IMR-90 (cell line): Measurements from ENCODE around the gene ESAM. TPM values are rescaled to one million over a fixed set of nuclear protein-coding genes. Genes with fewer than 3 reads are reported as not detected.

Experiments used
- ATAC-seq: fragments of 200-7000 bp; cut with Tn5 transposase; 2 replicates; pipeline ENCODE4 v1.9.1; 2020; ENCODE audit warnings: low read depth, mild to moderate bottlenecking, moderate library complexity
- BruUV-seq: library from RNA; stranded (reverse); fragments of 400-500 nt; replicated peaks from 2 replicates; lab custom pipeline; 2021; lab: Mats Ljungman, UMichigan
- CTCF ChIA-PET: fragments of 300-600 bp; formaldehyde crosslinking; extraction: SDS; loops from one replicate; lab custom pipeline; 2021; ENCODE audit warnings: antibody characterized with exemption; lab: Yijun Ruan, JAX
- POLR2A ChIA-PET: fragments of 300-600 bp; sonication (Branson Sonifier 250); formaldehyde crosslinking; loops from one replicate; lab custom pipeline; 2022; ENCODE audit warnings: antibody characterized with exemption; ENCODE audit not compliant: unreplicated experiment; lab: Charles Lee
- DNase-seq: peaks from one replicate; pipeline ENCODE4 v3.0.0; 2013
- H2AFZ ChIP-seq: replicated peaks from 2 replicates; pipeline ENCODE3; 2013; ENCODE audit warnings: low read length, mild to moderate bottlenecking; ENCODE audit not compliant: poor library complexity
- H2AK5ac ChIP-seq: 2 replicates; pipeline ENCODE4 v1.6.1; 2013; ENCODE audit warnings: low read depth, low read length, inconsistent platforms
- H2AK9ac ChIP-seq: replicated peaks from 2 replicates; pipeline ENCODE3; 2013; ENCODE audit warnings: mild to moderate bottlenecking, low read depth, low read length, moderate library complexity; ENCODE audit not compliant: poor library complexity
- H2BK120ac ChIP-seq: 2 replicates; pipeline ENCODE4 v1.6.1; 2013; ENCODE audit warnings: low read depth, low read length, inconsistent platforms
- H2BK15ac ChIP-seq: 3 replicates; pipeline ENCODE4 v1.6.1; 2013; ENCODE audit warnings: low read depth, low read length, inconsistent platforms
- H2BK20ac ChIP-seq: 2 replicates; pipeline ENCODE4 v1.6.1; 2013; ENCODE audit warnings: low read depth, mild to moderate bottlenecking, inconsistent platforms, low read length, moderate library complexity
- H2BK5ac ChIP-seq: 2 replicates; pipeline ENCODE4 v1.6.1; 2013; ENCODE audit warnings: mild to moderate bottlenecking, low read depth, low read length, inconsistent platforms; ENCODE audit not compliant: poor library complexity, severe bottlenecking
- H3K14ac ChIP-seq: replicated peaks from 2 replicates; pipeline ENCODE4 v1.6.1; 2013; ENCODE audit warnings: low read depth, low read length, inconsistent platforms
- H3K18ac ChIP-seq: 2 replicates; pipeline ENCODE4 v1.6.1; 2013; ENCODE audit warnings: low read depth, low read length, control low read depth
- H3K23ac ChIP-seq: 2 replicates; pipeline ENCODE4 v1.6.1; 2013; ENCODE audit warnings: low read depth, low read length, inconsistent platforms
- H3K27ac ChIP-seq: 2 replicates; pipeline ENCODE4 v1.5.1; 2013; ENCODE audit warnings: mild to moderate bottlenecking, control low read depth, low read length; ENCODE audit not compliant: insufficient read depth
- H3K27me3 ChIP-seq: 2 replicates; pipeline ENCODE4 v1.6.1; 2013; ENCODE audit warnings: low read length; ENCODE audit not compliant: control insufficient read depth, insufficient read depth
- H3K36me3 ChIP-seq: 2 replicates; pipeline ENCODE4 v1.6.1; 2013; ENCODE audit warnings: low read length, mixed read lengths; ENCODE audit not compliant: control insufficient read depth, insufficient read depth
- H3K4ac ChIP-seq: 2 replicates; pipeline ENCODE4 v1.6.1; 2013; ENCODE audit warnings: low read depth, low read length, inconsistent platforms
- H3K4me1 ChIP-seq: 2 replicates; pipeline ENCODE4 v1.6.1; 2013; ENCODE audit warnings: low read length, mixed read lengths; ENCODE audit not compliant: control insufficient read depth, insufficient read depth
- H3K4me2 ChIP-seq: 2 replicates; pipeline ENCODE4 v1.6.1; 2013; ENCODE audit warnings: low read depth, mild to moderate bottlenecking, control low read depth, low read length, moderate library complexity
- H3K4me3 ChIP-seq: 2 replicates; pipeline ENCODE4 v1.5.1; 2013; ENCODE audit warnings: low read depth, mild to moderate bottlenecking, control low read depth, low read length, moderate library complexity; ENCODE audit not compliant: insufficient read depth
- H3K56ac ChIP-seq: 2 replicates; pipeline ENCODE4 v1.6.1; 2013; ENCODE audit warnings: low read length, inconsistent platforms; ENCODE audit not compliant: insufficient read depth; ENCODE audit errors: extremely low read depth
- H3K79me1 ChIP-seq, 2 experiments: 2 replicates each; pipeline ENCODE4 v1.6.1; 2013; ENCODE audit warnings: low read length in 2 of 2, inconsistent platforms in 1 of 2, low read depth in 1 of 2
- H3K9ac ChIP-seq: 2 replicates; pipeline ENCODE4 v1.6.1; 2013; ENCODE audit warnings: low read depth, low read length, control low read depth
- H3K9me1 ChIP-seq: 2 replicates; pipeline ENCODE4 v1.6.1; 2013; ENCODE audit warnings: low read length, inconsistent platforms; ENCODE audit not compliant: insufficient read depth
- H3K9me3 ChIP-seq: 2 replicates; pipeline ENCODE4 v1.6.1; 2013; ENCODE audit warnings: low read length; ENCODE audit not compliant: control insufficient read depth, insufficient read depth
- H4K20me1 ChIP-seq: 2 replicates; pipeline ENCODE4 v1.6.1; 2013; ENCODE audit warnings: low read length, inconsistent platforms; ENCODE audit not compliant: insufficient read depth
- H4K5ac ChIP-seq: 2 replicates; pipeline ENCODE4 v1.6.1; 2013; ENCODE audit warnings: mild to moderate bottlenecking, low read depth, low read length, control low read depth
- H4K8ac ChIP-seq, 2 experiments: 2 replicates each; pipeline ENCODE4 v1.6.1; 2013; ENCODE audit warnings: low read depth in 2 of 2, low read length in 2 of 2, control low read depth in 1 of 2, inconsistent platforms in 1 of 2
- H4K91ac ChIP-seq: 2 replicates; pipeline ENCODE4 v1.6.1; 2013; ENCODE audit warnings: low read depth, low read length, inconsistent platforms; ENCODE audit not compliant: insufficient read depth
- BHLHE40 ChIP-seq: fragments of 150-350 bp; IDR thresholded peaks from 2 replicates; pipeline ENCODE4 v1.6.1; 2016; ENCODE audit warnings: mild to moderate bottlenecking, low read depth, low read length
- CEBPB ChIP-seq: IDR thresholded peaks from 2 replicates; pipeline ENCODE4 v1.6.1; 2012; ENCODE audit warnings: low read depth, low read length, improper control_type of control experiment
- CHD1 ChIP-seq: IDR thresholded peaks from 2 replicates; pipeline ENCODE4 v1.6.1; 2012; ENCODE audit warnings: low read depth, low read length, improper control_type of control experiment
- MAZ ChIP-seq: IDR thresholded peaks from 2 replicates; pipeline ENCODE4 v1.6.1; 2012; ENCODE audit warnings: low read depth, mild to moderate bottlenecking, low read length, improper control_type of control experiment, moderate library complexity, borderline replicate concordance
- NFE2L2 ChIP-seq: fragments of 150-350 bp; IDR thresholded peaks from 2 replicates; pipeline ENCODE4 v1.6.1; 2016; ENCODE audit warnings: low read depth, mild to moderate bottlenecking, low read length
- RAD21 ChIP-seq: IDR thresholded peaks from 2 replicates; pipeline ENCODE4 v1.6.1; 2012; ENCODE audit warnings: low read length, improper control_type of control experiment
- RCOR1 ChIP-seq: IDR thresholded peaks from 2 replicates; pipeline ENCODE4 v1.6.1; 2012; ENCODE audit warnings: mild to moderate bottlenecking, low read length, improper control_type of control experiment; ENCODE audit not compliant: insufficient replicate concordance
- SMC3 ChIP-seq: fragments of 150-350 bp; IDR thresholded peaks from 2 replicates; pipeline ENCODE4 v1.6.1; 2016; ENCODE audit warnings: low read depth, mild to moderate bottlenecking, antibody characterized with exemption, low read length, moderate library complexity
- WGBS, 2 experiments: methylation state at CpG; one replicate each; pipeline versions ENCODE4 v1.1.5 to v1.1.7; 2013; ENCODE audit warnings: missing lambda C conversion rate in 2 of 2; ENCODE audit not compliant: insufficient read length in 1 of 2; ENCODE audit errors: extremely low coverage in 2 of 2; 5-methylcytosine and 5-hydroxymethylcytosine counted together
- dilution Hi-C: fragments of 300-500 bp; cut with HindIII; formaldehyde crosslinking; loops from one replicate; pipeline ENCODE4 v1.14.3; 2018; ENCODE audit warnings: low sequenced_read_pairs; ENCODE audit not compliant: unreplicated experiment
- in situ Hi-C: fragments of 300-500 bp; cut with MboI; formaldehyde crosslinking; loops from 3 replicates; pipeline ENCODE4 v1.14.3; 2019; ENCODE audit warnings: low sequenced_read_pairs, inconsistent platforms, mixed read lengths
- intact Hi-C: fragments of 100-400 bp; cut with micrococcal nuclease; formaldehyde crosslinking; loops from 2 replicates; pipeline ENCODE4 v1.10.0; 2022
- polyA plus RNA-seq, 3 experiments: library from polyadenylated mRNA; depleted of rRNA; stranded (reverse); fragments of >200 nt; gene quantifications; 2 replicates each; pipeline ENCODE4 v1.2.3, GENCODE V29; 2012; ENCODE audit warnings: low replicate concordance in 1 of 3
- total RNA-seq: library from RNA; depleted of rRNA; stranded (reverse); fragments of >200 nt; gene quantifications from 2 replicates; pipeline ENCODE4 v1.2.3, GENCODE V29; 2012
- TF ChIP-seq, protein P1 (sequence below): conservative IDR thresholded peaks from 2 replicates; pipeline ENCODE4 v1.5.1; 2012; ENCODE audit warnings: mild to moderate bottlenecking, low read depth, low read length, improper control_type of control experiment

The ESAM gene
- total and polyA plus RNA-seq, 2 of the 4 experiments (the other 2 are of a cell fraction), result under 0.01 to 0.12 TPM

DNA sequence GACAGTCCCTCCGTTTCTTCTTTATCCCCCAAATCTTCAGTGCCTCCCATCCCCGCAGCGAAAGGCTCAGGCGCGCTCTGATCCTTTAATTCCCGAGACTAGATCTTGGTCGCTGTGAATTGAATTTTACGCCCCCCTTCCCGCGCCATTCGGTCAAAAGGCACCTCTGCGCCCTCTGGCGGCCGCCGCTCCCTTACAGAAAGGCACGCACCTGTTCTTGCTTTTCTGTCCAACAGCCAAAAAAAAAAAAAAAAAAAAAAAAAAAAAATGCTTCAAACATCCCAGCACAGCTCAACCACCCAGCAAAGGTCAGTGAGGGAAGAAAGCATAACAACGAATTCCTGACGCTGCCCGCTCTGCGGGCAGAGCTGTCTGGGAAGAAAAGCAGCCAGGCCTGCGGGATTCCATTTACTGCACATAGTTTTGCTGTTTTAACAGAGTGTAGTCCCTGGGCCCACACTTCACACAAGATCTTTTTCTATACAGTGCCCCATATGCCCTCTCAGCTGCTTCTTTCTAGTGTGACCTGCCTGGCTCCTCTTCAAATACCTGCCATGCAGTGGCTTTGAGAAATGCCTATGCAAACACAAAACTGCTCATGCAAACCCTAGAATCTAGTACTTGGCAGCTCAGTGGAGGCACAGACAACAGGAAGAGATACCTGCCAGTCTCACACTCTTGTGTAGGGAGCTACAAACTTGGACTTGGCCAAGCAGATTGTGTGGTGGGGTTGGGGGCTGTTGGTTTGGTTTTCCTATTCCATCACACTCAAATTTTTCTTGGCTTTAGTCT, 1.3 kb upstream of the ESAM start:
- DNase-seq, result peak; percentile 60
- POLR2A ChIA-PET, result no interaction called here
- no peak overlapping the region for H4K5ac ChIP-seq

More for the DNA sequence above, 1.3 kb upstream of the ESAM start:
- CTCF ChIA-PET, result interaction anchor here (0.6 to 1.6 kb wide), 11 partner anchors 10 to 647 kb away, joined by 3 to 8 read pairs (median 3); no protein-coding TSS in a partner anchor
- H3K27me3 ChIP-seq, result peaks cover 17% of the 10 kb centered on the region; the same call in 1 of the 2 replicates
- no peak overlapping the region for H3K56ac ChIP-seq
- dilution Hi-C loops (no loop called here), in situ Hi-C loops (loop anchor here (5.0 to 10.0 kb wide), 2 partner anchors 71 to 91 kb away; partner anchors contain the start of genes SIAE and SPA17), intact Hi-C loops (loop anchor here (1.0 kb wide), 3 partner anchors 90 to 119 kb away; partner anchors contain the start of genes SIAE and SPA17)
- no peak overlapping the region for H2BK120ac ChIP-seq
- peak overlapping the region; percentile 32 for H3K4me3 ChIP-seq
- no TSS peak for BruUV-seq
- H2AK9ac ChIP-seq, result peak overlapping the region; percentile 23
- no peak overlapping the region for H3K27ac ChIP-seq
- no peaks in the 10 kb centered on the region for H3K9me3 ChIP-seq
- H4K8ac ChIP-seq, result no peak overlapping the region
- H3K4me1 ChIP-seq, result peaks cover 1% of the 10 kb centered on the region; the same call in 1 of the 2 replicates
- H3K14ac ChIP-seq, result no peak overlapping the region
- no peaks in the 10 kb centered on the region for H3K9me1 ChIP-seq
- TF ChIP-seq, protein P1, sequence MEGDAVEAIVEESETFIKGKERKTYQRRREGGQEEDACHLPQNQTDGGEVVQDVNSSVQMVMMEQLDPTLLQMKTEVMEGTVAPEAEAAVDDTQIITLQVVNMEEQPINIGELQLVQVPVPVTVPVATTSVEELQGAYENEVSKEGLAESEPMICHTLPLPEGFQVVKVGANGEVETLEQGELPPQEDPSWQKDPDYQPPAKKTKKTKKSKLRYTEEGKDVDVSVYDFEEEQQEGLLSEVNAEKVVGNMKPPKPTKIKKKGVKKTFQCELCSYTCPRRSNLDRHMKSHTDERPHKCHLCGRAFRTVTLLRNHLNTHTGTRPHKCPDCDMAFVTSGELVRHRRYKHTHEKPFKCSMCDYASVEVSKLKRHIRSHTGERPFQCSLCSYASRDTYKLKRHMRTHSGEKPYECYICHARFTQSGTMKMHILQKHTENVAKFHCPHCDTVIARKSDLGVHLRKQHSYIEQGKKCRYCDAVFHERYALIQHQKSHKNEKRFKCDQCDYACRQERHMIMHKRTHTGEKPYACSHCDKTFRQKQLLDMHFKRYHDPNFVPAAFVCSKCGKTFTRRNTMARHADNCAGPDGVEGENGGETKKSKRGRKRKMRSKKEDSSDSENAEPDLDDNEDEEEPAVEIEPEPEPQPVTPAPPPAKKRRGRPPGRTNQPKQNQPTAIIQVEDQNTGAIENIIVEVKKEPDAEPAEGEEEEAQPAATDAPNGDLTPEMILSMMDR, result peak; percentile 84
- TF ChIP-seq RCOR1 (peak; percentile 65), BHLHE40 (no peak), MAZ (peak; percentile 55; the same call in 1 of the 2 replicates), SMC3 (peak; percentile 93), CHD1 (no peak), CEBPB (no peak), RAD21 (peak; percentile 74), NFE2L2 (no peak)
- H3K36me3 ChIP-seq, result peaks cover 2% of the 10 kb centered on the region
- no peak overlapping the region for H3K18ac ChIP-seq
- H4K91ac ChIP-seq, result no peak overlapping the region
- H2AFZ ChIP-seq, result peak overlapping the region; percentile 69
- H2AK5ac ChIP-seq, result peak overlapping the region; percentile 20; the same call in 1 of the 2 replicates
- 10% methylated on average over 8 of the region's 21 CpGs; no CpG with 5 or more reads in 1 of the 2 experiments for WGBS, 2 experiments
- H3K79me1 ChIP-seq, result peaks cover 3 to 13% of the 10 kb centered on the region in 2 experiments; a peak in 2 of 4 replicates
- H2BK5ac ChIP-seq, result no peak overlapping the region
- H3K4me2 ChIP-seq, result peak overlapping the region; percentile 96
- no peak overlapping the region for H3K23ac ChIP-seq
- H2BK15ac ChIP-seq, result no peak overlapping the region
- H2BK20ac ChIP-seq, result no peak overlapping the region
- peak; percentile 38 for ATAC-seq
- H3K4ac ChIP-seq, result no peak overlapping the region
- peaks cover 10% of the 10 kb centered on the region for H4K20me1 ChIP-seq
- H3K9ac ChIP-seq, result no peak overlapping the region; the same call in 1 of the 2 replicates
